AG09319 (cell line): ENCODE results near the gene CEP19.

ENCODE experiments used
- DNase-seq: peaks from one replicate; pipeline ENCODE4 v3.0.0-alpha.2; 2010; ENCODE audit warnings: low read depth; ENCODE audit errors: extremely low read depth
- TF ChIP-seq, protein P1 (sequence below): IDR thresholded peaks from 2 replicates; pipeline ENCODE4 v1.5.1; 2011; ENCODE audit warnings: low read depth, mild to moderate bottlenecking, inconsistent platforms, low read length, moderate library complexity

Gene CEP19

DNA sequence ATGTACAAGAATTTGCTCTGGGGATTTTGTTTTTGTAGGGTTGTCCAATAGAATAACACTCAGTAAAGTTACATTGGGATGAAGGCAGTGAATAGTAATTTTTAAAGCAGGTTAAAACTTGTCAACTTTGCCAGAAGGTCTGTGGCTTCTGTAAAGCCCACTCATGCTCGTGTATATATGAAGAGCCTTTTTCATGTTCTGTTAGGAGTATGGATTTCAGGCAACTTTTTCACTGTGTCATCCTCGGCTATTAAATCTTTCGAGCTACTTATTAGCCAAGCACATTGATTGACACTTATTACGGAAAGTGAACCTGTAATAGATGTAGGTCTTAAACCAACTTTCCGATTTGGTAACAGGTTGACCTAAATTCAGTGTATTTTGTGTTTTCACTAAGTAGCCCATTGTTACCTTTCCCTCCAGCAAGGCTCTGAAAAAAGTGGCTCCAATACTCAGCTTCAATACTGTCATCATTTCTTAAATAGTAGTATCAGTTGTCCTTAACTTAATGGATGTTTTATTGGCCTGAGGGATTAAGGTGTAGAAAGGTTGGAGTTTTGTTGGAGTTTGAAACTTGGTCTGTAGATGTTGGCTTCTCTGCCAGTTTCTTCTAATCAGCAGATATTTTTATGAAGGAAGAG is 29.3 kb upstream of the CEP19 start:
- no peak for DNase-seq
- TF ChIP-seq, protein P1, sequence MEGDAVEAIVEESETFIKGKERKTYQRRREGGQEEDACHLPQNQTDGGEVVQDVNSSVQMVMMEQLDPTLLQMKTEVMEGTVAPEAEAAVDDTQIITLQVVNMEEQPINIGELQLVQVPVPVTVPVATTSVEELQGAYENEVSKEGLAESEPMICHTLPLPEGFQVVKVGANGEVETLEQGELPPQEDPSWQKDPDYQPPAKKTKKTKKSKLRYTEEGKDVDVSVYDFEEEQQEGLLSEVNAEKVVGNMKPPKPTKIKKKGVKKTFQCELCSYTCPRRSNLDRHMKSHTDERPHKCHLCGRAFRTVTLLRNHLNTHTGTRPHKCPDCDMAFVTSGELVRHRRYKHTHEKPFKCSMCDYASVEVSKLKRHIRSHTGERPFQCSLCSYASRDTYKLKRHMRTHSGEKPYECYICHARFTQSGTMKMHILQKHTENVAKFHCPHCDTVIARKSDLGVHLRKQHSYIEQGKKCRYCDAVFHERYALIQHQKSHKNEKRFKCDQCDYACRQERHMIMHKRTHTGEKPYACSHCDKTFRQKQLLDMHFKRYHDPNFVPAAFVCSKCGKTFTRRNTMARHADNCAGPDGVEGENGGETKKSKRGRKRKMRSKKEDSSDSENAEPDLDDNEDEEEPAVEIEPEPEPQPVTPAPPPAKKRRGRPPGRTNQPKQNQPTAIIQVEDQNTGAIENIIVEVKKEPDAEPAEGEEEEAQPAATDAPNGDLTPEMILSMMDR = no peak

DNA sequence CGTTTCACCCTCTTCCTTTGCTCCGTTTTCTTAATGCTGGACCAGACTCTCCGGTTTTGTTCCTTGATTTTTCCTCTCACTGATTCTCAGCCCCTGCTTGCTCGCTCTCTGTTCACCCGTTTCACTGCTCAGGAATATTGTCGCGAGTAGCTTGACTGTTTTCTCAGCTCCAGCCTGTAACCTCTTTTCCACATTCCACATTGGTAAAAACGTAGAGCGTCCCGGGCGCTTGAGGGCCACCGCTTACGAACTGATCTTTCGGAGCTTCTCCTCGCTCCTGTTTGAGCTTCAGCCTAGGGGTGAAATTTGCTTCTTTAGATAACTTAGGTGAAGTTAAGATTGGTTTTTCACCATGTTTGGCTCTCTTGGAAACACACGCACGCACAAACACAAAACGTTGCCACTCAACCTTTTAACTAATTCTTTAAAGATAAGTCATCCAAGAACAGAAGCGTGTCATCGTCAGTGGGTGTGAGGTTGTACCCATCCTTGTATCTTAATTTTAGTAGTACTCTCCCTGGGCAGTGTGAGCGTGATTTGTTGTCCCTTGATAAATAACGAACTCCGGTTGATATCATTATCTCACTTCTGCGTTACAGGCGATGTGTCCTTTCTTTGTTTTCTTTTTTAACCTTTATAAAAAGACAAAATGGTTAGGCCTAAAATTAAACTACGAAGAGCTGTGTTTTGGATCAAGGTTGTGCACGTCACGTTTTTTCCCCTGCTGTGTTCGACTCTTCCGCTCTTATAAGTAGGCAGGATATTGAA is 28.6 kb upstream of the CEP19 start:
- TF ChIP-seq, protein P1 = no peak
- no peak for DNase-seq

DNA sequence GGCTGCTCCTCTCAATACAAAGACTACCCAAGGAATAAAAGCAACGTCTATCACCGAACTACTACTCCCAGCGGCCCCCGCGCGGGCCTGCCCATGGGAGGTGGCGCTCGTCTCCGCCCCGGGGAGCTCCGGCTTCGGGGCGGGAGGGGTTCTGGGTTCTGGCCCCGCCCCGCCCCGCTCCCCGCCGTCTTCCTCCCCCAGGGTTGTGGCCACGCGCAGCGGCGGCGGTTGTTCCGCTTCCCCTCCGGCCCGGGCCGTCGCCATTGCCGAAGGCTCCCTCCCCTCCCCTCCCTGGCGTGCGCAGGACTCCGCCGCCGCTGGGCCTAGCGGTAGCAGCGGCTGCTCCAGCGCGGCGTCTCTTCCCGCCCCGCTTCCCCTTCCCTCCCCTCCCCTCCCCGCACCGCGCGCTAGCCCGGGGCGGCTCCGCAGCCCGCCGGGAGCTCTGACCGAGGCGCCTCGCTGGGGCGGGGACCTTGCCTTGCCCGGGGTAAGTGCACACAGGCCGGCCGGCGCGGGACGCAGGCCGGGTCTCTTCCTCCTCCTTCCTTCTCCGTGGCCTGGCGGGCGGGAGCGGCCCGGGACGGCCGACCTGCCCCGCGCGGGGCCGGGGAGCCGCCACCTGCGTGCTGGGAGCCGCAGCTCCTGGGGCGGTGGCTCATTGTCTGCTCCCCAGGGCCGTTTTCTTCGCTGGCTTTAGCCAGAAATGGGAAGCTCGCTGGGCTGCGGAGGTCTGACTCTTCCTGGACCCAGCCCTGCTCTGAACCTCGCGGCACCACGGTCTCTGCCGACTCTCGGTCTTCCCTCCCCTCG is 27.8 kb upstream of the CEP19 start, which contains the start of gene PAK2:
Gene PAK2, plus strand, starts transcription at position 187 of the 810 bp plus-strand sequence. CDS start 42,790 bp downstream, outside the sequence.
- DNase-seq = peak; percentile 64
- TF ChIP-seq, protein P1 = no peak

DNA sequence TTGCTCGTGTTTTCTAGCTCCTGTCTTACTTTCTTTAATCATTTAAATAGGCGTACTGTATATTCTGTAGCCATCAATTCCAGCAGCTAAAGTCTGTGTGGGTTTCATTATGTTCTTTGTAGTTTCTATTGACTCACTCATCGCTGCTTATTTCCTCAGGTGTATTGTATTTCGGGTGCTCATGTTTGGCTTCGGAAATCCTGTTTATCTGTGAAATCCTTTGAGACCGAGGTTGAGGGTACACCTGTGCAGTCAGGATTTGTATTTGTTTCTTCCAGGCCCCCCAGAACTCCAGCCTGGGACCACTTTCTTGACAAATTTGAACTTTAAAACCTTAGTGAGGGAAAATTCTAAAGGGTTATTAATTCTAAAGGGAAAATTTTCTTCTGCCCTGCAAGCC is 25.6 kb upstream of the CEP19 start:
- TF ChIP-seq, protein P1 = no peak
- DNase-seq = no peak

DNA sequence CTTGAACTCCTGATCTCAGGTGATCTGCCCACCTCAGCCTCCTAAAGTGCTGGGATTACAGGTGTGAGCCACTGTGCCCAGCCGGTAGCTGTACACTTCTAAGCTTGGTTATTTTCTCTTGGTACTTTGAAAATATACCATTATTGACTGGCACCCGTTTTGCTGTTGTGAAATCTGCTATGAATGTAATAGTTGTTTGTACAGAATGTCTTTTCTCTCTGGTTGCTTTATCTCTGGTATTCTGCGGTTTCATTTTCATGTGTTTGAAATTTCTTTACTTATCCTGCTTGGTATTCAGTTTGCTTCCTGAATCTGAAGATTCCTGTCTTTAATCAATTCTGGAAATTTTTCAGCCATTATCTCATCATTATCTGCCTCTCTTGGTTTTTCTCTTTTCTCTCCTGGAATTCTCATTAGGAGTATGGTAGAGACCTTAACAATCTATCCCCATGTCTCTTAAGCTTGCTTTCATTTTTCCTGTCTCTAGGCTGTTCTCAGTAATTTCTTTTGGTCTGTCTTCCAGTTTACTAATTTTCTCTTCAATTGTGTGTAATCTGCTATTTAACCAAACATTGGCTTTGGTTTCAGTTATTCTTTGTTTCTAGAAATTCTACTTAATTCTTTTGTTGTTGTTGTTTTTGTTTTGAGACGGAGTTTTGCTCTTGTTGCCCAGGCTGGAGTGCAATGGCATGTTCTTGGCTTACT is 24.8 kb upstream of the CEP19 start:
- TF ChIP-seq, protein P1 = no peak
- DNase-seq = no peak

DNA sequence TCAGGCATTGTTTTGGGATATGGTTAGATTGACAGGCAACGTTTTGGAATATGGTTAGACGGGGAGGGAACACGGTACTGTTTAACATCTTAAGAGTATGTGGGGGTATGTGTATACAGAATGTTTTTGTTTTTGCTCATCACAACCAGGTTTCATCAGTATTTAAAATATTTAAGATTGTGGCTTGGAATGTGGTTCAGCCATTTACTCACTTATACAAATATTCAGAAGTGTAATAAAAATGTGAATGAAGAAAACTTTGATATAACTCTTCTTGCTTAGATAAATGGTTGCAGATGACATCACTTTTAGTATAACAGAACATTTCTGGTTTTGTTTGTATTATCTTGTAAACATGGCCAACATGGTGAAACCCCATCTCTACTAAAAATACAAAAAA is 23.7 kb upstream of the CEP19 start:
- TF ChIP-seq, protein P1 = no peak
- no peak for DNase-seq
